Ovary (tissue), 9 donors: ENCODE measurements around the gene SOS2. TPM values are rescaled to one million over a fixed set of nuclear protein-coding genes. Genes with fewer than 3 reads are reported as not detected.

Experiments
- DNase-seq, 5 donors: peaks; one replicate each; pipeline ENCODE4 v3.0.0-alpha.2; 2019 to 2020
- H3K27ac ChIP-seq, 2 donors: fragments of 200-600 bp; one replicate each; pipeline versions ENCODE4 v1.5.1 to v1.8.0; 2019 to 2022
- H3K27me3 ChIP-seq: fragments of 200-600 bp; one replicate; pipeline ENCODE4 v1.8.0; 2022
- H3K36me3 ChIP-seq: fragments of 200-600 bp; sonication (generic); one replicate; pipeline ENCODE4 v1.5.1; 2019
- H3K4me1 ChIP-seq: one replicate; pipeline ENCODE4 v1.8.1; 2013; ENCODE audit warnings: mild to moderate bottlenecking, moderate library complexity; ENCODE audit not compliant: insufficient read depth
- H3K4me3 ChIP-seq: fragments of 200-600 bp; sonication (generic); one replicate; pipeline ENCODE4 v1.5.1; 2017
- H3K9me3 ChIP-seq, 2 donors: fragments of 200-600 bp in 1 of 2; sonication (generic) in 1 of 2; one replicate each; pipeline versions ENCODE4 v1.5.1 to v1.8.1; 2013 to 2019; ENCODE audit warnings: mild to moderate bottlenecking in 1 of 2, moderate library complexity in 1 of 2
- CTCF ChIP-seq, 3 donors: fragments of 450-650 bp in 2 of 3; fragments of 200-600 bp in 1 of 3; IDR thresholded peaks; one replicate each; pipeline versions ENCODE4 v1.5.1 to v1.8.0; 2016 to 2022; ENCODE audit warnings: antibody characterized with exemption in 3 of 3, mild to moderate bottlenecking in 1 of 3
- EP300 ChIP-seq: sonication (generic); formaldehyde crosslinking; IDR thresholded peaks from one replicate; pipeline ENCODE4 v1.6.1; 2017; ENCODE audit warnings: antibody characterized with exemption
- POLR2A ChIP-seq: fragments of 450-650 bp; IDR thresholded peaks from one replicate; pipeline ENCODE4 v1.6.1; 2017; ENCODE audit warnings: antibody characterized with exemption, mild to moderate bottlenecking, moderate library complexity
- WGBS, 3 donors: extraction: QIAGEN DNeasy Blood & Tissue Kit in 1 of 3; methylation state at CpG; one replicate each; pipeline versions ENCODE4 v1.1.5 to v1.1.7; 2013 to 2017; 5-methylcytosine and 5-hydroxymethylcytosine counted together
- intact Hi-C, 4 donors: fragments of 100-400 bp; cut with DNase I; formaldehyde crosslinking; loops; one replicate each; pipeline versions ENCODE4 v1.11.0 to v1.15.1; 2022 to 2023
- polyA plus RNA-seq, 2 donors: library from polyadenylated mRNA; stranded (reverse); fragments of 200-250 nt in 1 of 2; fragments of 350-450 nt in 1 of 2; fragmentation: Illumina TruSeq in 1 of 2; extraction: RNeasy Lipid Tissue Mini Kit (QIAGEN cat#74804) in 1 of 2; gene quantifications; one replicate each; pipeline ENCODE4 v1.2.3, GENCODE V29; 2013 to 2014
- total RNA-seq, 7 donors: library from RNA; depleted of rRNA in 2 of 7; stranded (reverse); fragments of >200 nt in 2 of 7; fragmentation: NEBNext Ultra II Directional in 3 of 7; extraction: Animal tissue kit (Norgen Biotek cat#: 25700) in 3 of 7; gene quantifications; one replicate each; pipeline versions ENCODE4 v1.1.0 to v1.2.4, GENCODE V29; 2016 to 2023
- donor health status: DM: no; HTN: no; CAD: no; lungs with moderate emphysema.
- donor health status: DM: no; HTN: no; CAD: no.
- donor health status: Bipolar disorder and iron deficiency.
- donor health status: DM: yes; HTN: yes; CAD: no.
- donor health status: DM: no; HTN: no; CAD: no.
- donor health status: DM: yes; HTN: yes; CAD: no.

Gene SOS2
- total and polyA plus RNA-seq, 9 donors, result 10.2 to 29.3 (median 26.7) TPM

- peaks cover 4% of the 10 kb centered on the region for H3K4me1 ChIP-seq
- intact Hi-C loops, result no loop called here
- H3K9me3 ChIP-seq, result no peaks in the 10 kb centered on the region
- no peaks in the 10 kb centered on the region for H3K36me3 ChIP-seq
- no peak for DNase-seq
- H3K27ac ChIP-seq, result no peak overlapping the region
- H3K4me3 ChIP-seq, result no peak overlapping the region
- WGBS, 3 donors, result 97 to 100% (median 99%) methylated on average over 2 of the region's 2 CpGs
- no peaks in the 10 kb centered on the region for H3K27me3 ChIP-seq
- TF ChIP-seq EP300, result no peak
Measured at GRCh38 chr14:50228313-50228712, 3.1 kb downstream of the SOS2 start.

- Histone ChIP-seq H3K27me3 (no peaks in the 10 kb centered on the region), H3K4me3 (no peak overlapping the region), H3K9me3 (no peaks in the 10 kb centered on the region), H3K36me3 (no peaks in the 10 kb centered on the region), H3K27ac (no peak overlapping the region), H3K4me1 (peaks cover 8% of the 10 kb centered on the region)
- TF ChIP-seq CTCF (IDR thresholded peaks at IDR 0.05) (no peak), EP300 (no peak), POLR2A (no peak)
- WGBS, 3 donors, result 77 to 86% (median 77%) methylated on average over 5 of the region's 5 CpGs
- no peak for DNase-seq
- intact Hi-C loops, result no loop called here
Measured at GRCh38 chr14:50225974-50226297, 5.4 kb downstream of the SOS2 start.

GRCh38 chr14:50225067-50225973 lies 6.1 kb downstream of the SOS2 start:
- no peaks in the 10 kb centered on the region for H3K27me3 ChIP-seq
- H3K4me1 ChIP-seq, result peaks cover 8% of the 10 kb centered on the region
- intact Hi-C loops, result no loop called here
- H3K9me3 ChIP-seq, result no peaks in the 10 kb centered on the region
- DNase-seq, result no peak
- H3K27ac ChIP-seq, result no peak overlapping the region
- H3K36me3 ChIP-seq, result no peaks in the 10 kb centered on the region
- WGBS, 3 donors, result 18 to 20% (median 18%) methylated on average over 5 of the region's 5 CpGs
- TF ChIP-seq CTCF (IDR thresholded peaks at IDR 0.05) (no peak), POLR2A (no peak), EP300 (no peak)
- no peak overlapping the region for H3K4me3 ChIP-seq

GRCh38 chr14:50222055-50222613 lies 9.2 kb downstream of the SOS2 start:
- 68 to 76% (median 70%) methylated on average over 1 of the region's 1 CpG for WGBS, 3 donors
- H3K4me3 ChIP-seq, result no peak overlapping the region
- H3K27me3 ChIP-seq, result no peaks in the 10 kb centered on the region
- H3K36me3 ChIP-seq, result no peaks in the 10 kb centered on the region
- intact Hi-C loops, result no loop called here
- no peak for DNase-seq
- H3K9me3 ChIP-seq, result no peaks in the 10 kb centered on the region
- no peak for TF ChIP-seq EP300
- no peak for TF ChIP-seq POLR2A
- no peak for TF ChIP-seq CTCF (IDR thresholded peaks at IDR 0.05)
- no peak overlapping the region for H3K27ac ChIP-seq
- H3K4me1 ChIP-seq, result peaks cover 6% of the 10 kb centered on the region

- intact Hi-C loops, result no loop called here
- Histone ChIP-seq H3K27ac (no peak overlapping the region), H3K4me1 (peaks cover 8% of the 10 kb centered on the region), H3K27me3 (no peaks in the 10 kb centered on the region), H3K4me3 (no peak overlapping the region), H3K36me3 (no peaks in the 10 kb centered on the region), H3K9me3 (no peaks in the 10 kb centered on the region)
- 74 to 89% (median 79%) methylated on average over 5 of the region's 5 CpGs for WGBS, 3 donors
- TF ChIP-seq EP300 (no peak), POLR2A (no peak), CTCF (IDR thresholded peaks at IDR 0.05) (no peak)
- no peak for DNase-seq
Measured at GRCh38 chr14:50218501-50218900, 12.9 kb downstream of the SOS2 start.
